A673 (cell line): ENCODE data around the gene TSHB. TPM values are rescaled to one million over a fixed set of nuclear protein-coding genes. Genes with fewer than 3 reads are reported as not detected.

Experiments used
- BruUV-seq: library from RNA; stranded (reverse); fragments of 400-500 nt; replicated peaks from 2 replicates; lab custom pipeline; 2021; lab: Mats Ljungman, UMichigan
- CTCF ChIA-PET: fragments of 300-600 bp; sonication (Branson Sonifier 250); formaldehyde crosslinking; loops from one replicate; lab custom pipeline; 2022; ENCODE audit warnings: antibody characterized with exemption; lab: Charles Lee
- POLR2A ChIA-PET: fragments of 300-600 bp; sonication (Branson Sonifier 250); formaldehyde crosslinking; loops from one replicate; lab custom pipeline; 2022; ENCODE audit warnings: antibody characterized with exemption; ENCODE audit not compliant: low non-redundant PET; lab: Charles Lee
- DNase-seq: peaks from one replicate; pipeline ENCODE4 v3.0.0-alpha.2; 2015; ENCODE audit warnings: low spot score
- H3K27ac ChIP-seq: fragments of 200-600 bp; sonication (generic); 2 replicates; pipeline ENCODE4 v1.5.1; 2016; ENCODE audit warnings: mixed run types, low read depth, mild to moderate bottlenecking, mixed read lengths, antibody characterized with exemption, low read length; ENCODE audit not compliant: poor library complexity, severe bottlenecking
- H3K27me3 ChIP-seq: fragments of 200-600 bp; sonication (generic); replicated peaks from 2 replicates; pipeline ENCODE4 v1.6.1; 2017; ENCODE audit warnings: mixed run types, low read depth, mild to moderate bottlenecking, mixed read lengths, antibody characterized with exemption, low read length; ENCODE audit not compliant: insufficient read depth, poor library complexity
- H3K36me3 ChIP-seq: fragments of 200-600 bp; sonication (generic); 2 replicates; pipeline ENCODE4 v1.6.1; 2016; ENCODE audit warnings: mixed run types, mild to moderate bottlenecking, mixed read lengths, antibody characterized with exemption, low read length; ENCODE audit not compliant: insufficient read depth, poor library complexity, severe bottlenecking
- H3K4me1 ChIP-seq: fragments of 200-600 bp; sonication (generic); 2 replicates; pipeline ENCODE4 v1.6.1; 2017; ENCODE audit warnings: mixed run types, mild to moderate bottlenecking, mixed read lengths, antibody characterized with exemption, low read length; ENCODE audit not compliant: insufficient read depth, poor library complexity, severe bottlenecking
- H3K4me3 ChIP-seq: fragments of 200-600 bp; sonication (generic); 2 replicates; pipeline ENCODE4 v1.5.1; 2016; ENCODE audit warnings: low read depth, mixed run types, mild to moderate bottlenecking, mixed read lengths, low read length; ENCODE audit not compliant: poor library complexity, severe bottlenecking
- H3K9me3 ChIP-seq: fragments of 200-600 bp; sonication (generic); 2 replicates; pipeline ENCODE4 v1.6.1; 2016; ENCODE audit warnings: mixed run types, low read depth, mild to moderate bottlenecking, mixed read lengths, antibody characterized with exemption, low read length; ENCODE audit not compliant: poor library complexity, severe bottlenecking
- CTCF ChIP-seq: fragments of 300-800, 200-600 bp; sonication (generic); conservative IDR thresholded peaks from 2 replicates; pipeline ENCODE4 v1.5.1; 2017; ENCODE audit warnings: low read depth, mild to moderate bottlenecking, antibody characterized with exemption, low read length, moderate library complexity, mixed read lengths
- EZH2 ChIP-seq: fragments of 200-600 bp; sonication (generic); IDR thresholded peaks from 2 replicates; pipeline ENCODE4 v1.6.1; 2017; ENCODE audit warnings: borderline replicate concordance, low read depth, mild to moderate bottlenecking, mixed read lengths, antibody characterized with exemption, low read length; ENCODE audit not compliant: poor library complexity, severe bottlenecking
- intact Hi-C: fragments of 100-400 bp; cut with micrococcal nuclease; formaldehyde crosslinking; loops from one replicate; pipeline ENCODE4 v1.10.0; 2022; ENCODE audit not compliant: unreplicated experiment
- total RNA-seq: library from RNA; stranded (reverse); gene quantifications from 2 replicates; pipeline ENCODE4 v1.2.3, GENCODE V29; 2021

TSHB gene
- total RNA-seq, 1 experiment from 2014 or later: not detected

- H3K9me3 ChIP-seq: no peaks in the 10 kb centered on the region
- no peaks in the 10 kb centered on the region for H3K4me1 ChIP-seq
- no peak for DNase-seq
- no peaks in the 10 kb centered on the region for H3K36me3 ChIP-seq
- BruUV-seq: no TSS peak
- no peak overlapping the region for H3K4me3 ChIP-seq
- CTCF ChIA-PET: no interaction called here
- intact Hi-C loops: no loop called here
- POLR2A ChIA-PET: no interaction called here
- TF ChIP-seq CTCF: no peak
- TF ChIP-seq EZH2: no peak
- H3K27ac ChIP-seq: no peak overlapping the region
- no peaks in the 10 kb centered on the region for H3K27me3 ChIP-seq
These were observed 8.5 kb upstream of the TSHB start for GRCh38 chr1:115021145-115021544.

GRCh38 chr1:115023593-115023992 lies 6.0 kb upstream of the TSHB start:
- no TSS peak for BruUV-seq
- intact Hi-C loops: no loop called here
- ChIA-PET CTCF (no interaction called here), POLR2A (no interaction called here)
- Histone ChIP-seq H3K4me3 (no peak overlapping the region), H3K36me3 (no peaks in the 10 kb centered on the region), H3K9me3 (no peaks in the 10 kb centered on the region), H3K27me3 (no peaks in the 10 kb centered on the region), H3K27ac (no peak overlapping the region), H3K4me1 (no peaks in the 10 kb centered on the region)
- TF ChIP-seq CTCF (no peak), EZH2 (no peak)
- no peak for DNase-seq

- TF ChIP-seq CTCF: no peak
- TF ChIP-seq EZH2: no peak
- Histone ChIP-seq H3K36me3 (no peaks in the 10 kb centered on the region), H3K4me1 (no peaks in the 10 kb centered on the region), H3K27ac (no peak overlapping the region), H3K4me3 (no peak overlapping the region), H3K9me3 (no peaks in the 10 kb centered on the region), H3K27me3 (peaks cover 6% of the 10 kb centered on the region)
- no TSS peak for BruUV-seq
- POLR2A ChIA-PET: interaction anchor here (0.7 kb wide), 1 partner anchor 1053 kb away, joined by 3 read pairs; the partner anchor contains the start of gene OLFML3
- intact Hi-C loops: no loop called here
- no peak for DNase-seq
- CTCF ChIA-PET: no interaction called here
These were observed 2.0 kb downstream of the TSHB start for GRCh38 chr1:115031595-115031994.
